Posterior vena cava (tissue), 2 donors: ENCODE data around the gene PSMD2. TPM values are rescaled to one million over a fixed set of nuclear protein-coding genes. Genes with fewer than 3 reads are reported as not detected.

Source experiments
- DNase-seq: peaks from one replicate; pipeline ENCODE4 v3.0.0-alpha.2; 2020; ENCODE audit warnings: low spot score
- intact Hi-C, 2 donors: fragments of 100-400 bp; cut with DNase I; formaldehyde crosslinking; loops; one replicate each; pipeline versions ENCODE4 v1.14.1 to v1.14.2; 2022 to 2023
- total RNA-seq, 2 donors: library from RNA; stranded (reverse); fragmentation: NEBNext Ultra II Directional; extraction: Animal tissue kit (Norgen Biotek cat#: 25700); gene quantifications; one replicate each; pipeline ENCODE4 v1.2.1, GENCODE V29; 2021
- donor health status: DM: yes; HTN: yes; CAD: no.
- donor health status: DM: yes; HTN: yes; CAD: no.

The PSMD2 gene
- total RNA-seq, 2 donors from 2014 or later: 128 to 163 TPM

- intact Hi-C loops: loop anchor here in 1 of 2 donors (10.0 kb wide), 1 partner anchor 130 kb away; the partner anchor contains the start of gene ABCF3
- peak; percentile 98 for DNase-seq
Observed at GRCh38 chr3:184314363-184314699, 15.3 kb downstream of the PSMD2 start, which contains the start of gene EIF4G1. EIF4G1 (plus strand) TSS chr3:184314606; CDS start chr3:184315797, 1,191 bp downstream.

DNA sequence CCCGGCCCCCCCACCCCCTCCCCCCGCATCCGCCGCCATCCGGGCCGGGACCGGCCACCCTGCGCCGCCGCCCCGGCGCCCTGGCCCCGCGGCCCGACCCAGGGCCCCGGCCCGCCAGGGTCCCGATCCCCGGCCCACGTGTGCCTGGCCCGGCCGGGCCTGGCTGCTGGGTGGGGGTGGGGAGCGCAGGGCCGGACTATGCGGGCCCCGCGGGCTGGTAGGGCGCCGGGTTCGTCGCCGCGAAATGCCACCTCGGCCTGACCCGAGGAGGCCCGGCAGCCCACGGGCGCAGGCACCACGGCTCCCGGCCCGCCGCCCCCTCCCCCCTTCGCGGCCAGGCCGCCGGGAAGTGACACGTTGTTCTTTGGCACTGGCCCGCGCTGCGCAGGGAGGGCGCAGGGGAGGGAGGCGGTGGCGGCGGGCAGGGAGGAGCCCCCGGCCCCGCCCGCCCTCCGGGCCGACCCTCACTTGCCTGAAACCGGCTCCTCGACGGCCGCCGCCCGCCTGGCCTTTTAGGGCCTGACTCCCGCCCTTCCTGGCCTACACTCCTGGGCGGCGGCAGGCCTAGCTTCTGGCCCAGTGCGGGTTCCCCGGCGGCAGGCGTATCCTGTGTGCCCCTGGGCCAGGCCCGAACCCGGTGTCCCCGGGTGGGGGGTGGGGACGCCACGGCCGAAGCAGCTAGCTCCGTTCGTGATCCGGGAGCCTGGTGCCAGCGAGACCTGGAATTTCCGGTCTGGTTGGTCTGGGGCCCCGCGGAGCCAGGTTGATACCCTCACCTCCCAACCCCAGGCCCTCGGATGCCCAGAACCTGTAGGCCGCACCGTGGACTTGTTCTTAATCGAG lies 15.9 kb downstream of the PSMD2 start:
- DNase-seq: peak; percentile 96

GRCh38 chr3:184315543-184315867 lies 16.5 kb downstream of the PSMD2 start:
- intact Hi-C loops: loop anchor here in 1 of 2 donors (10.0 kb wide), 1 partner anchor 131 kb away; the partner anchor contains the start of gene ABCF3
- DNase-seq: no peak

More for the DNA sequence above, 15.9 kb downstream of the PSMD2 start:
- intact Hi-C loops: loop anchor here in 1 of 2 donors (10.0 kb wide), 1 partner anchor 130 kb away; the partner anchor contains the start of gene ABCF3

- no peak for DNase-seq
- intact Hi-C loops: loop anchor here in 1 of 2 donors (10.0 kb wide), 1 partner anchor 131 kb away; the partner anchor contains the start of gene ABCF3
Observed at GRCh38 chr3:184315871-184316661, 17.0 kb downstream of the PSMD2 start.

DNA sequence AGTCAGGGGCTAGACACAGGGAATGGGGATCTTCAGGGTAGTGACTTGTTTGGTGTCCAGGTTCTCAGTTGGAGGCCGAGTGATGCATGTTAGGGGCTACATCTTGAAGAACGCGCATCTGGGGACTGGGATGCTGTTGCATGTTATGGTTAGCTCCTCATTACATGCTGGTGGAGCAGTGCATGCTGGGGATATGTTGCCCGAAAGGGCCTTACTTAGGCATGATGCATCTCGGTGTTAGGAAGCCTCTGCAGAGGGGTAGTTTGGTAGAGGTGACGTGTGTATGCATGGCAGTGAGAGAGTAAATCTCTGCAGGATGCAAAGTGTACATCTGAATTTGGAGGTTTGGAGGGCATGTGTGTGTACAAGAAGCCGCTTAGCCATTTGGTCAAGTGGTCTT lies 17.8 kb downstream of the PSMD2 start:
- DNase-seq: no peak
- intact Hi-C loops: loop anchor here in 1 of 2 donors (10.0 kb wide), 1 partner anchor 132 kb away; the partner anchor contains the start of gene ABCF3

- DNase-seq: no peak
- intact Hi-C loops: loop anchor here in 1 of 2 donors (10.0 kb wide), 1 partner anchor 132 kb away; the partner anchor contains the start of gene ABCF3
Observed at GRCh38 chr3:184317201-184317600, 18.2 kb downstream of the PSMD2 start.

DNA sequence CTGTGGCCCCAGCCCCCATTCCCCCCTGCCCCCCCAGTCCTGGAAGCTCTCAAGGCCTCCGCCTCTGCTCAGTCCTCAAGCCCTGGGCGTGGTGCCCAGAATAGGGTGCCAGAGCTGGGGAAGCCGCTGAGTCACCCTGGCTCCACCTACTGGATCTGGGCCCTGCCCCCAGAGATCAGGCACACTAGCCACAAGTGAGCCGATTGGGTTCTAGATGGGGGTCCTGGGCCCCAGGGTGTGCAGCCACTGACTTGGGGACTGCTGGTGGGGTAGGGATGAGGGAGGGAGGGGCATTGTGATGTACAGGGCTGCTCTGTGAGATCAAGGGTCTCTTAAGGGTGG lies 21.0 kb downstream of the PSMD2 start:
- peak; percentile 99 for DNase-seq
- intact Hi-C loops: no loop called here

DNA sequence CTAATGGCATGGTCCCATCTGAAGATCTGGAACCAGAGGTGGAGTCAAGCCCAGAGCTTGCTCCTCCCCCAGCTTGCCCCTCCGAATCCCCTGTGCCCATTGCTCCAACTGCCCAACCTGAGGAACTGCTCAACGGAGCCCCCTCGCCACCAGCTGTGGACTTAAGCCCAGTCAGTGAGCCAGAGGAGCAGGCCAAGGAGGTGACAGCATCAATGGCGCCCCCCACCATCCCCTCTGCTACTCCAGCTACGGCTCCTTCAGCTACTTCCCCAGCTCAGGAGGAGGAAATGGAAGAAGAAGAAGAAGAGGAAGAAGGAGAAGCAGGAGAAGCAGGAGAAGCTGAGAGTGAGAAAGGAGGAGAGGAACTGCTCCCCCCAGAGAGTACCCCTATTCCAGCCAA lies 22.6 kb downstream of the PSMD2 start:
- intact Hi-C loops: no loop called here
- DNase-seq: no peak

DNA sequence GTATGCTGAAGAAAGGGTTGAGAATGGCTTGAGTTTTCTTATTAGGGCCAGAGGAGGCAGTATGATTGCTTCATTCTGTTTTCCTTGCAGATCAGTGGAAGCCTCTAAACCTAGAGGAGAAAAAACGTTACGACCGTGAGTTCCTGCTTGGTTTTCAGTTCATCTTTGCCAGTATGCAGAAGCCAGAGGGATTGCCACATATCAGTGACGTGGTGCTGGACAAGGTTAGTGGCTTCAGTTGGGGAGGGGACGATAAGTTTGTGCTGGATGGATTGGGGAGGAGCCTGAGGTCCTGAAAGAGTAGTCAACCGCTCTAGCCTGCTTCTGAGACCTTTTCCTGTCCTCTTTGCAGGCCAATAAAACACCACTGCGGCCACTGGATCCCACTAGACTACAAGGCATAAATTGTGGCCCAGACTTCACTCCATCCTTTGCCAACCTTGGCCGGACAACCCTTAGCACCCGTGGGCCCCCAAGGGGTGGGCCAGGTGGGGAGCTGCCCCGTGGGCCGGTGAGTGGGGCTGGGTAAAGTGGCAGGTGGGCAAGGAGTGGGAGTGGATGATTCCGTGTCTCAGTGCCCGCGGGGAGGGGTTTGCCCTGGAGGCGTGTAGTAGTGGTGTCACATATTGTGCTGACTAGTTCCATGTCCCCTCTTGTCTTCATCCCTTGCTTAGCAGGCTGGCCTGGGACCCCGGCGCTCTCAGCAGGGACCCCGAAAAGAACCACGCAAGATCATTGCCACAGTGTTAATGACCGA lies 23.9 kb downstream of the PSMD2 start:
- intact Hi-C loops: no loop called here
- DNase-seq: peak; percentile 87

GRCh38 chr3:184323696-184324095 lies 24.7 kb downstream of the PSMD2 start:
- intact Hi-C loops: no loop called here
- DNase-seq: peak; percentile 89

DNA sequence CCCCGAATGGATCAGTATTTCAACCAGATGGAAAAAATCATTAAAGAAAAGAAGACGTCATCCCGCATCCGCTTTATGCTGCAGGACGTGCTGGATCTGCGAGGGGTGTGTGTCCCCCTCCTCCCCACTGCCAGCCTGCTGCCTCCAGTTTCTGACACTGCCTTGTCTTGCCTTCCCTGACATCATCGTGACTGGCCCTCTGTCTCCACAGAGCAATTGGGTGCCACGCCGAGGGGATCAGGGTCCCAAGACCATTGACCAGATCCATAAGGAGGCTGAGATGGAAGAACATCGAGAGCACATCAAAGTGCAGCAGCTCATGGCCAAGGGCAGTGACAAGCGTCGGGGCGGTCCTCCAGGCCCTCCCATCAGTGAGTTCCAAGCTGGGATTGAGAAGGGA lies 26.2 kb downstream of the PSMD2 start:
- intact Hi-C loops: no loop called here

DNA sequence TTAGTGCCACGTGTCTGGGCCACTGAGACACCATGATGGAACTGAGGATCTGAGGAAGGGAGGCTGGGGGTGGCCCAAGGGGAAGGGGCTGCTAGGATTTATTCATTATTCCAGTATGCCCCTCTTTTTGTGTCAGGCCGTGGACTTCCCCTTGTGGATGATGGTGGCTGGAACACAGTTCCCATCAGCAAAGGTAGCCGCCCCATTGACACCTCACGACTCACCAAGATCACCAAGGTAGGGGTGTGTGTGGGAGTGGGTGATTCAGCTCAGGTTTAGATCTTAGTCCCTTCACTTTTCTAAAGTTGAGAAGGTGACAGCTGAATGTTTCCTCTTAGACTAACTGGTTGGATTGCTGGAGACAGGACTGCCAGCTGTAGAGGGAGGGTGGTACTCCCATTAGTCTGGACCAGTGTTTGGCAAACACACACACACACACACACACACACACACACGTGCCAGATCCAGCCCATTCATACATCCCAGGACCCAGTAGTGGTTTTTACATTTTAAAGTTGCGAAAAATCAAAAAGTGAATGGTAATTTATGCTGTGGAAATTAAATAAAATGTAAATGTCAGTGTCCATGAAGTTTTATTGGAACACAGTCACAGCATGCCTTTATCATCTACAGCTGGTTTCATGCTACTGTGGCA lies 26.8 kb downstream of the PSMD2 start:
- intact Hi-C loops: no loop called here
- no peak for DNase-seq

More for the DNA sequence above, 26.2 kb downstream of the PSMD2 start:
- DNase-seq: no peak

GRCh38 chr3:184327171-184327570 lies 28.1 kb downstream of the PSMD2 start:
- intact Hi-C loops: no loop called here
- DNase-seq: no peak

DNA sequence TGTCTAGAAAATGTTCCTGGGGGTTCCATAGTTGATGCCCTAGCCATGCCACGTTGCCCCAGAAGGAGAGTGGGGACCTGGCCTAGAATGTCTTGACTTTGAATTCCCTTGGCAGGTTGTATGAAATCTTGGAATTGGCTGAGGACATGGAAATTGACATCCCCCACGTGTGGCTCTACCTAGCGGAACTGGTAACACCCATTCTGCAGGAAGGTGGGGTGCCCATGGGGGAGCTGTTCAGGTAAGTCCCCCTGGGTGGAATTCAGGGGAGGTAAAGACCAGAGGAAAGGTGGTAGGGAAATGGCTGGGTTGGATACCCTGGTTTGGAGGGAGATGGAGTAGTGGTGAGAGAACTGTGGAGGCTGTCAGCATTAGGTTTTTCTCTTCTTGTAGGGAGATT lies 29.5 kb downstream of the PSMD2 start:
- intact Hi-C loops: no loop called here
- no peak for DNase-seq

DNA sequence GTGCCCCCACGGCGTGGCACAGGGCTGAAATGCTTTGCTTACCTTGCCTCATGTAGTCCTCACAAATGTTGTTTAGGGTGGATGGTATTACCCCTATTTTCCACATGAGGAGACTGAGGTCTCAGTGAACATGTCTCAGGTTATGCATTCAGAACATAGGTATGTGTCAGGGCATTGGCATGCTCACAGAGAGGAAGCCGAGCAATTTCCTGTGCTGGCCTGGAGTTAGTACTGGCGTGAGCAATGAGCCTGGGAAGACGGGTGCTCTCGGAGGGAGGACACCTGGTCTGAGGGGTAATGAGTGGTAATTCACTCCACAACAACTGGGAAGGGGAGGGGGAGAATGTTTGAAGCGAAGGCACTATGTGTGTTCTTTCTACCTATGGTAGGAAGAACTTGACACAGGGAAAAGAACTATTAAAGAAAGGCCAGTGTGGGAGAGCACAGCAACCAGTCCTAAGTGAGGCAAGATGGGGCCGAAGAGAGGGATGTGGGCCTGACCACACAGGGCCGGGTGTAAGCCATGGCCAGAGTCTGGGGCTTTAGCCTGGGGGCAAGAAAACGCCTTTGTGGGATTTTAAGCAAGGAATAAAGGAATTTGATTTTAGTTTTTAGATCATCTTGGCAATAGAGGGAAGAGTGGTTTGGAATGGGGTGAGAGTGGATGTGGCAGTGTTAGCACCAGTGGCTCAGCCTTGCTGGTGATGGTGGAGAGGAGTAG lies 33.5 kb downstream of the PSMD2 start:
- intact Hi-C loops: no loop called here

GRCh38 chr3:184333190-184333589 lies 34.1 kb downstream of the PSMD2 start:
- intact Hi-C loops: no loop called here
- no peak for DNase-seq

More for the DNA sequence above, 33.5 kb downstream of the PSMD2 start:
- no peak for DNase-seq

GRCh38 chr3:184333700-184334099 lies 34.7 kb downstream of the PSMD2 start:
- intact Hi-C loops: no loop called here

DNA sequence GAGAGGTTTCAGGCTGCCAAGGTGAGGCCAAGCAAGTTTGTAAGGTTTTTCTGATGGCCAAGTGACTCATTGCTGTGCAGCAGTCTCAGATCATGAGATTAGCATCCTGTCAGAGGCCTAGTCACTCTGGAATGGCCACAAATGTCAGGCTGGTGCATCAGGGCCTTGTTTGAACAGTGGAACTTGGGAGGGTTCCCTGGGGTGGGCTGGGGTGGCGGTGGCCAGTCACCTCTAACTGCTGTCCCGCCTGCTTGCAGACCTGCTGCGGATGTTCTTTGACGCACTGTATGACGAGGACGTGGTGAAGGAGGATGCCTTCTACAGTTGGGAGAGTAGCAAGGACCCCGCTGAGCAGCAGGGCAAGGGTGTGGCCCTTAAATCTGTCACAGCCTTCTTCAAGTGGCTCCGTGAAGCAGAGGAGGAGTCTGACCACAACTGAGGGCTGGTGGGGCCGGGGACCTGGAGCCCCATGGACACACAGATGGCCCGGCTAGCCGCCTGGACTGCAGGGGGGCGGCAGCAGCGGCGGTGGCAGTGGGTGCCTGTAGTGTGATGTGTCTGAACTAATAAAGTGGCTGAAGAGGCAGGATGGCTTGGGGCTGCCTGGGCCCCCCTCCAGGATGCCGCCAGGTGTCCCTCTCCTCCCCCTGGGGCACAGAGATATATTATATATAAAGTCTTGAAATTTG lies 35.6 kb downstream of the PSMD2 start:
- no peak for DNase-seq
- intact Hi-C loops: no loop called here

More at GRCh38 chr3:184333700-184334099, 34.7 kb downstream of the PSMD2 start:
- no peak for DNase-seq
